Mammary epithelial cell (primary cell): ENCODE results near the gene PDXDC1.
"Not testable (repeated sequence)": the region's sequence is repeated elsewhere in the genome, so short reads cannot be mapped to it uniquely, and the experiment has no call there.

Experiments used
- EZH2 ChIP-seq: IDR thresholded peaks from 2 replicates; pipeline ENCODE4 v1.6.1; 2012; ENCODE audit warnings: low read length, inconsistent platforms, borderline replicate concordance
- TF ChIP-seq, protein P1 (sequence below), 2 donors: IDR thresholded peaks in 1 of 2; conservative IDR thresholded peaks in 1 of 2; 2 replicates each; pipeline ENCODE4 v1.5.1; 2011 to 2012; ENCODE audit warnings: inconsistent platforms in 2 of 2, low read length in 2 of 2, mild to moderate bottlenecking in 2 of 2, control low read depth in 1 of 2, low read depth in 1 of 2; ENCODE audit not compliant: insufficient read depth in 1 of 2; ENCODE audit errors: extremely low read depth in 1 of 2

DNA sequence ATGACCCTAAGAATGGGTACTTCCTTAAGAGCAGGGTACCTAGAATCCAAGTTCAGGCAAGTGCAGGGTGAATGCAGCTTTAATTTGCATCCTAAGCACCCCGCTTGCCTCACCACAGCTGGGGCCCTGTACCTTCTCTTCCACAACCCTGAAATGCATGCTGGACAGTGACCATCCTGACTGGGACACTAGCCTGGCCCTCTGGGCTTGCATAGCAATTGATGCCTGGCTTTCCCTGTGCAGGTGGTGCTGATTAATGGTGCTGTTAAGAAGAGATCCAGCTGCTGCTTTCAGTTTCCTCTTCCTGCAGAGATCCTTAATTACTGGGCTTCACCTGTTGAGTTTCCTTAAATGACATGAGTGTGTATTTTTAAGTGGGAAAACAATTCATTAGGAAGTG lies 209.2 kb downstream of the PDXDC1 start:
- TF ChIP-seq, protein P1, sequence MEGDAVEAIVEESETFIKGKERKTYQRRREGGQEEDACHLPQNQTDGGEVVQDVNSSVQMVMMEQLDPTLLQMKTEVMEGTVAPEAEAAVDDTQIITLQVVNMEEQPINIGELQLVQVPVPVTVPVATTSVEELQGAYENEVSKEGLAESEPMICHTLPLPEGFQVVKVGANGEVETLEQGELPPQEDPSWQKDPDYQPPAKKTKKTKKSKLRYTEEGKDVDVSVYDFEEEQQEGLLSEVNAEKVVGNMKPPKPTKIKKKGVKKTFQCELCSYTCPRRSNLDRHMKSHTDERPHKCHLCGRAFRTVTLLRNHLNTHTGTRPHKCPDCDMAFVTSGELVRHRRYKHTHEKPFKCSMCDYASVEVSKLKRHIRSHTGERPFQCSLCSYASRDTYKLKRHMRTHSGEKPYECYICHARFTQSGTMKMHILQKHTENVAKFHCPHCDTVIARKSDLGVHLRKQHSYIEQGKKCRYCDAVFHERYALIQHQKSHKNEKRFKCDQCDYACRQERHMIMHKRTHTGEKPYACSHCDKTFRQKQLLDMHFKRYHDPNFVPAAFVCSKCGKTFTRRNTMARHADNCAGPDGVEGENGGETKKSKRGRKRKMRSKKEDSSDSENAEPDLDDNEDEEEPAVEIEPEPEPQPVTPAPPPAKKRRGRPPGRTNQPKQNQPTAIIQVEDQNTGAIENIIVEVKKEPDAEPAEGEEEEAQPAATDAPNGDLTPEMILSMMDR (conservative IDR thresholded peaks at IDR 0.05 in 1 of 2, IDR thresholded peaks at IDR 0.05 in 1 of 2; ENCODE audit: extremely low read depth in 1 of 2, insufficient read depth in 1 of 2, low read depth in 1 of 2, low read length in 2 of 2) = not testable (repeated sequence)
- TF ChIP-seq EZH2 = not testable (repeated sequence)
